Stimulated activated effector memory CD8-positive, alpha-beta T cell treated with anti-CD3 and anti-CD28 coated beads, Interleukin-12 subunit alpha, Interleukin-12 subunit beta, amount 100 ng/mL, for 72 hours (primary cell): ENCODE data around the gene NEMF.
"Not testable (repeated sequence)": the region's sequence is repeated elsewhere in the genome, so short reads cannot be mapped to it uniquely, and the experiment has no call there.

Source experiments
- ATAC-seq: fragments of 150-1000 bp; cut with Tn5 transposase; 2 replicates; pipeline ENCODE4 v1.10.0; 2021
- DNase-seq, 2 donors: peaks; one replicate each; pipeline ENCODE4 v3.0.0; 2021 to 2022; ENCODE audit warnings: low spot score in 2 of 2
- H3K27ac Mint-ChIP-seq: one replicate; pipeline ENCODE4 v1.8.0; 2022; ENCODE audit warnings: mild to moderate bottlenecking, mixed read lengths
- H3K36me3 Mint-ChIP-seq: one replicate; pipeline ENCODE4 v1.8.0; 2022; ENCODE audit warnings: mild to moderate bottlenecking, mixed read lengths
- H3K4me1 Mint-ChIP-seq: one replicate; pipeline ENCODE4 v1.8.0; 2022; ENCODE audit warnings: mixed read lengths
- H3K4me3 Mint-ChIP-seq: one replicate; pipeline ENCODE4 v1.8.0; 2022; ENCODE audit warnings: mild to moderate bottlenecking, mixed read lengths
- H3K9me3 Mint-ChIP-seq: one replicate; pipeline ENCODE4 v1.8.0; 2022; ENCODE audit warnings: mixed read lengths

NEMF gene

DNA sequence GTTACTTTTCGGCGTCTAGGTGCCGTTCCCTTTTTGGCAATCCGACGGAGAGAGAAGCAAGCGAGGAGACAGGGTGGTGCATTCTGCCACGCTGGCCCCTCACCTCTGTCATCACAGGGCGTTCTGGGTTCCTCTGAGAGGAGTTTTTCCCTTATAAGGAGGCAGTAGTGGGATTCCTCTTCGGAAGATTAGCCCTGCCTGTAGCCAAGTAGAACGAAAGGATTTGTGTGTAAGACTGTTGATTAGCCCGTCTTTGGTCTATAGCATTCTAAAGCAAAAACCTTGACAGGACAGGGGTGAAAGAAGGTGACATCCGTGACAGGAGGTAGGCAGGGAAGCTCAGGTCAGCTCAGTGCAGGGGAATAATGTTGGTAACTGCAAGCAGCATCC, 9.1 kb upstream of the NEMF start:
- DNase-seq: peak; percentile 38 to 84
- no peak overlapping the region for H3K4me3 Mint-ChIP-seq
- no peak overlapping the region for H3K27ac Mint-ChIP-seq
- H3K4me1 Mint-ChIP-seq: peaks cover 20% of the 10 kb centered on the region
- no peaks in the 10 kb centered on the region for H3K36me3 Mint-ChIP-seq
- no peaks in the 10 kb centered on the region for H3K9me3 Mint-ChIP-seq
- no peak for ATAC-seq

DNA sequence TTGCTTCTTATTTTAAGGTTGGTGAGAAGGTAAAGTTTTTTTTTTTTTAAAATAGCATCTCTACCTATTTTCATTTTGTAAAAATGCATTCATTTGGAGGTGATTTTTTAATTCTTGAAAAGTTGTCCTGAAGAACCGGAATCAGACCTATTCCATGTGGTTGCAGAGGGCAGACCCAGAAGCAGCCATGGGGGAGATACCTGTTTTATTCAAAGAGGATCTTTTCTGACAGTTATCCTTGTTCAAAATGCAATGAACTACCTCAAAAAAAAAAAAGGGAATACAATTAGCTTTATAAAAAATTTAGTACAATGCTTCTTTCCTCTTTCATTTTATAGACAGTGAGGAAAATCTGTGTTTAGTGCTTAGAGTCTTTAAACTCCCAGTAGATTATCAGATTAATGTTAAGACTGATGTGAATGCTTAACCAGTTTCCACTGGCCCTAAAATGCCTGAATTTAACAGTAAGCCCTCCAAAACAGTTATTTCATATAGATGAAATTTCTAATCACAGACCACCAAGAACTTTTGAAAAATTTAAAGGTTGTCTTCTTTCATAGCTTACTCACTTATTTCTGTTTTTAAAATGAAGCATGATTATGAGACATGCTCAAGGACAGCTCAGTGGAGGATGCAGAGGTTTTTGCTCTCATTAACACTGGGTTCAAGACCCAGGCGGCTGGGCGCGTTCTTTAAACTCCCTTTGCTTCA, 8.6 kb upstream of the NEMF start:
- DNase-seq (no peak), ATAC-seq (no peak)
- Mint-ChIP-seq H3K4me1 (peaks cover 20% of the 10 kb centered on the region), H3K4me3 (no peak overlapping the region), H3K9me3 (no peaks in the 10 kb centered on the region), H3K36me3 (no peaks in the 10 kb centered on the region), H3K27ac (no peak overlapping the region)

DNA sequence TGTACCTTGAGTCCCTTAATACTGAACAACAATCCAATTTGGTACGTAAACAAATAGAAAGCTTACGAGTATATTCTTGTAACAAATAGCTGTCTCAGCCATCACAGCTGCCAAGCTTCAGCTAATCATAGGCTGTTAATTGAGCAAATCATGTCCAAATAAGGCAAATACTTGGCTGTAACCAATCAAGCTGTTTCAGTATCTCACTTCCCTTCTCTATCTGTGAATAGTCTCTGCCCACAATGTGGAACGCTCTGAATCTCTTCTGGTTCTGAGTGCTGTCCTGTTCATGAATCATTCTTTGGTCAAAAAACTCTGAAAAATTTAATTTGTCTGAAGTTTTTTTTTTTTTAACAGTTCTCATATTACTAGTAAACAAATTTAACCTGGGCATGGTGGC, 5.8 kb upstream of the NEMF start:
- H3K4me1 Mint-ChIP-seq: peaks cover 33% of the 10 kb centered on the region
- ATAC-seq: peak; percentile 70
- peak in 1 of 2 donors; percentile 48 for DNase-seq
- H3K36me3 Mint-ChIP-seq: no peaks in the 10 kb centered on the region
- peak overlapping the region; percentile 49 for H3K27ac Mint-ChIP-seq
- H3K9me3 Mint-ChIP-seq: no peaks in the 10 kb centered on the region
- no peak overlapping the region for H3K4me3 Mint-ChIP-seq

DNA sequence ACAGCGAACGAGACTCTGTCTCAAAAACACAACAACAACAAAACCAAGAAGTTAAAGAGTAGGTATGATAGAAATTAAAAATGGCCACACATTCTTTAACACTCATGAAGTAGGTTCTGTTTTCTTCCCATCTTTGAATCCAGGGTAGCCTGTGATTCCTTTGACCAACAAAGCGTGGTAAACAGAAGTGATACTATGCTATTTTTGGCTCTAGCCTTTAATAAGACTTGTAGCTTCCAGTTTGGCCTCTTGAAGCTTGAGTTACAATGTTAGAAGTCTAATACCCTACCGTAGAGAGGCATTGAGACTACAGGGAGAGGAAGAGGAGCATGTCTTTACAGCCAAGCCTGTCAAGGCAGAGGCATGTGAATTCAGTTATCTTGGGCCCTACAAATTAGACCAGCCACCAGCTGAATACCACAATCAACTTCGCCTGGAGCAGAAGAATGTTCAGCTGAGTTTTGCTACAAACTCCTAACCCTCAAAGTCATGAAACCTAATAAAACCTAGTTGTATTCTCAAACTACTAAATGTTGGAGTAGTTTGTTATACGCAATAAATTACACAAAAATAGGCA, 4.9 kb upstream of the NEMF start:
- ATAC-seq (no peak), DNase-seq (peak in 1 of 2 donors; percentile 41)
- Mint-ChIP-seq H3K9me3 (no peaks in the 10 kb centered on the region), H3K36me3 (peaks cover 7% of the 10 kb centered on the region), H3K4me3 (no peak overlapping the region), H3K4me1 (peaks cover 34% of the 10 kb centered on the region), H3K27ac (peak overlapping the region; percentile 49)

DNA sequence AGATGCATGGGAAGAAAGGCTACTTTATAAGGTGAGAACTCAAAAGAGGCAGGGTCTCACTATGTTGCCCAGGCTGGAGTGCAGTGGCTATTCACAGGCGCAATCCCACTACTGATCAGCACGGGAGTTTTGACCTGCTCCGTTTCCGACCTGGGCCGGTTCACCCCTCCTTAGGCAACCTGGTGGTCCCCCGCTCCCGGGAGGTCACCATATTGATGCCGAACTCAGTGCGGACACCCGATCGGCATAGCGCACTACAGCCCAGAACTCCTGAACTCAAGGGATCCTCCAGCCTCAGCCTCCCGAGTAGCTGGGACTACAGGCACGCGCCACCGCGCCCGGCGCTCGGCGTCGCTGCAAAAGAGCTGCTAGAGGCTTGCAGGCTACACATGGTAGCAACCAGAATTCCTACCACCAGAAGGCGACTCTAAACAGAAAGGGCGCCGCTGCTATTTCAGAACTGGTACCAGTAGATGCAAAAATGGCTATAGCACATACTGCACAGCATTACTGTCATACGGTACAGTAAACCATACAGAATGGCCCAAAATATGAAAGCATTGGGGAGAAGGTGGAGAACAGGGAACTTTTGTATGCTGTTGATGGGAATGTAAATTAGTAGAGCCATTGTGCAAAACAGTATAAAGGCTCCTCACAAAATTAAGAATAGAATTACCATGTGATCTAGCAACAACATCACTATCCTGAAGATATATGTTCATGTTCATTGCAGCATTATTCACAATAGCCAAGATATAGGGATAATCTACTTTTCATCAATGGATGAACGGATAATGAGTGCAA, 1.2 kb upstream of the NEMF start:
- Mint-ChIP-seq H3K4me3 (peak overlapping the region; percentile 97), H3K9me3 (no peaks in the 10 kb centered on the region), H3K4me1 (peaks cover 50% of the 10 kb centered on the region), H3K36me3 (peaks cover 44% of the 10 kb centered on the region), H3K27ac (peak overlapping the region; percentile 99)
- peak; percentile 69 for ATAC-seq
- DNase-seq: peak; percentile 53 to 80

DNA sequence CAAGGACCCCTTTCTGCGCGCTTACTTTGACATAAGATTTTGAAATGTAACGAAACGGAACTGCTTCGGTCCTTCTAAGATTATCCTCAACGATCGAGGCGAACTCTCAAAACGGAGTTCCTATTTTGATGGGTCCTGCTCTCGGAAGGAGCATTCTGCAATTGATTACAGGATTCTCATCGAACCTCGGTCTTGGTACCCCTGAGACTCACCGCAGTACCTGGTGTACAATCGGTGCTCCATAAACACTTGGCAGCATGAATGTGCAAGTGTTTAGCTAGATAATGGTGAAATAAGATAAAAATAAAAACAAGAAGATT, 530 bp upstream of the NEMF start:
- Mint-ChIP-seq H3K27ac (peak overlapping the region; percentile 99), H3K36me3 (peaks cover 50% of the 10 kb centered on the region), H3K9me3 (no peaks in the 10 kb centered on the region), H3K4me1 (peaks cover 50% of the 10 kb centered on the region), H3K4me3 (peak overlapping the region; percentile 97)
- DNase-seq (no peak), ATAC-seq (peak; percentile 22)

DNA sequence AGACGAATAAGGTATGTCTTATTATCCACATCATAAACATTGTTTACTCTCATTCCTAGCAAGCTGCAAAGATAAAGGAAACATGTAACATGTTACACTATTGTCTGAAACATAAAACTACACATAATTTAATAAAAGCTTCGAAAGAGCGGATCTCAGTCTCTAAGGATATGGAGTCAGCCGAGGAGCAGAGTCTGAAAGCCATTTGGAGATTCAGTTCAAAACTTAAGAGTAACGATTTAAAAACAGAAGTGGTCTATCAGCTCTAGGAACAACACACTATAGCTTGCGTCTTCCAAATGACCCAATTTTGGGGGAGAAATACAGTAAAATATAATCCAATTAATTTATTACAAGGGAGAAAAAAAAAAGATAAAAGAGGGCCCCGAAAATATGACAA, 775 bp downstream of the NEMF start:
- no peaks in the 10 kb centered on the region for H3K9me3 Mint-ChIP-seq
- peak overlapping the region; percentile 97 for H3K4me3 Mint-ChIP-seq
- DNase-seq: no peak
- peaks cover 50% of the 10 kb centered on the region for H3K4me1 Mint-ChIP-seq
- H3K36me3 Mint-ChIP-seq: peaks cover 62% of the 10 kb centered on the region
- ATAC-seq: no peak
- peak overlapping the region; percentile 99 for H3K27ac Mint-ChIP-seq

DNA sequence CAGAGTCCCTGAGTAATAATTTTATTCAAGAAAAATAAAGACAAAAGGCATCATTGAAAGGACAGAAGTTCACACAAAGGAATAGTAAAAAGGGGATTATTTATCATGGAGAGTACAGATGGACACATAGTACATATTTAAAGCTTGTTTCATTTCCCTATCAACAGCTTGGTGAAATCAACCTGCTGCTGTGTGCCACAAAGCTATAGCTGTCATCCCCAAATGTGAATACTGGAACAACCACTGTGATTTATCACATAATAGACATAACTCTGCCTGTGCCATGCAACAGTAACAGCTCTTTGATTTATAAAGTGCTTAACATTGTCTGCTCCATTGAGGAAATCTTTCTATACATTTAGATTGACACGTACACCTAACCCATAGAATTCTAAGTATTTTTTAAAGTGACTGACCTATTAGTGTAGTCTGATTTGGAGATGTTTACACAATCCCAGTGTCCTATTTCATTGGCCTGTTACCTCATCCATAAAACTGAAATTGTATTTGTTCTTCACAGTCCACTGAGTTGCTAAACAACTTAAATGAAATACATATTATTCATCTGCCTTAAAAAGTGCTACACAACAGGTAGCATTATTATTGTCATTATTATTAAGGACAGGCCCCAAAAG, 3.3 kb downstream of the NEMF start:
- no peak overlapping the region for H3K4me3 Mint-ChIP-seq
- ATAC-seq (no peak), DNase-seq (no peak)
- H3K4me1 Mint-ChIP-seq: peaks cover 46% of the 10 kb centered on the region
- H3K27ac Mint-ChIP-seq: peak overlapping the region; percentile 47
- H3K9me3 Mint-ChIP-seq: no peaks in the 10 kb centered on the region
- H3K36me3 Mint-ChIP-seq: peaks cover 86% of the 10 kb centered on the region

DNA sequence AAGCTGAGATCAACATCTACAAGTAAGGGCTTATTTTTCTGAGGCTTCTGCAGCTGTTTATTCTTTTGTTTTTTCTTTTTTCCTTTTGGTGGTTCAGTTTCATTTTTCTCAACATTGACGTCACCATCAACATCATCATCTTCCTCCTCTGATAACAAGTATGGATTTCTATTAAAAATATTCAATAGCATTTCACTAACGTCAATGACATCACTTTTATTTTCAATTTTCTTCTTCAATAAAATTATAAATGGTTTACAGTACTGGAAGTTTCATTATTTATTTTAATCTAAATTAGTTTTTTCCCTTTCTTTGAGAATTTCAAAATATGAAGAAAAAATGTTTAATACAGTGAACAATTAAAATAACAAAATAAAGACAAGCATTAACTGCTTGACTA, 23.9 kb downstream of the NEMF start:
- no peak for ATAC-seq
- Mint-ChIP-seq H3K9me3 (no peaks in the 10 kb centered on the region), H3K27ac (no peak overlapping the region), H3K4me3 (no peak overlapping the region), H3K36me3 (peaks cover 100% of the 10 kb centered on the region), H3K4me1 (peaks cover 5% of the 10 kb centered on the region)
- no peak for DNase-seq

DNA sequence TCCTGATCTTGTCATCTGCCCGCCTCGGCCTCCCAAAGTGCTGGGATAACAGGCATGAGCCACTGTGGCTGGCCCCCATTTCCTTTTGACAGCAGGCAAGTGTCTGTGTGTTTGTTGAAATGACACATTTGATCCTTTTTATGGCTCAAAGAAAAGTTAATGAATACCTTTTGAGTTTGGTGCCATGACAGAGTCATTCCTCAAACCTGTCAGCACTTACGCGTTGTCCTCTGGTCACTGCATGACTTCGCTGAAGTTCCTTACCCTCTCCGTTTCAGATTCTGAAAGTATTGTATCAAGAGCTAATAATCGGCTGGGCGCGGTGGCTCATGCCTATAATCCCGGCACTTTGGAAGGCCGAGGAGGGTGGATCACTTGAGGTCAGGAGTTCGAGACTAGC, 32.4 kb downstream of the NEMF start:
- Mint-ChIP-seq H3K4me1 (peaks cover 8% of the 10 kb centered on the region), H3K9me3 (peaks cover 3% of the 10 kb centered on the region), H3K4me3 (no peak overlapping the region), H3K27ac (no peak overlapping the region), H3K36me3 (peaks cover 93% of the 10 kb centered on the region)
- no peak for ATAC-seq
- no peak for DNase-seq

DNA sequence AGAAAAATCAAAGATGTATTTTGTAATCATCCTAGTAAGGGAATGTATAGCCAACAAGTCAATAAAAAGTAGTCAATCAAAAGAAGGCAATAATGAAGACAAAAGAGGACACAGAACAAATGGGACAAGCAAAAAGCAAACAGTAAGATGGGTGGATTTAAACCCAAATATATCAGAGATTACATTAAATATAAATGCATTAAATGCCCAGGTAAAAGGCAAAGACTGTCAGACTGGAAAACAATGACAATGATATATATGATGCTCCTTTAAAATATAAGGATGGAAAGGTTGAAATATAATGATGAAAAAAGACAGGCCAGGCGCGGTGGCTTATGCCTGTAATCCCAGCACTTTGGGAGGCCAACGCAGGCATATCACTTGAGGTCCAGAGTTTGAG, 35.7 kb downstream of the NEMF start:
- H3K4me1 Mint-ChIP-seq: peaks cover 8% of the 10 kb centered on the region
- peaks cover 93% of the 10 kb centered on the region for H3K36me3 Mint-ChIP-seq
- no peak for DNase-seq
- no peak overlapping the region for H3K27ac Mint-ChIP-seq
- no peak overlapping the region for H3K4me3 Mint-ChIP-seq
- peaks cover 3% of the 10 kb centered on the region for H3K9me3 Mint-ChIP-seq
- ATAC-seq: no peak

DNA sequence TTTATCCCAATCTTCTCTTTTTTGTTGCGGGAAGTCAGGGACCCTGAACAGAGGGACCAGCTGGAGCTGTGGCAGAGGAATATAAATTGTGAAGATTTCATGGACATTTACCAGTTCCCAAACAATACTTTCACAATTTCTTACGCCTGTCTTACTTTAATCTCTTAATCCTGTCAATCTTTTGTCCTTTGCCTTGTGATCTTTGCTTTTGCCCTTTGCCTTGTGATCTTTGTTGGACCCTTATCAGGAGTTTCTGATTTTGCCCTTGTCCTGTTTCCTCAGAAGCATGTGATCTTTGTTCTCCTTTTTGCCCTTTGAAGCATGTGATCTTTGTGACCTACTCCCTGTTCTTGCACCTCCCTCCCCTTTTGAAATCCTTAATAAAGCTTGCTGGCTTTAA, 36.5 kb downstream of the NEMF start:
- not testable (repeated sequence) for DNase-seq, H3K4me3 Mint-ChIP-seq, ATAC-seq, H3K9me3 Mint-ChIP-seq, H3K27ac Mint-ChIP-seq, H3K4me1 Mint-ChIP-seq
- peaks cover 98% of the 10 kb centered on the region for H3K36me3 Mint-ChIP-seq

DNA sequence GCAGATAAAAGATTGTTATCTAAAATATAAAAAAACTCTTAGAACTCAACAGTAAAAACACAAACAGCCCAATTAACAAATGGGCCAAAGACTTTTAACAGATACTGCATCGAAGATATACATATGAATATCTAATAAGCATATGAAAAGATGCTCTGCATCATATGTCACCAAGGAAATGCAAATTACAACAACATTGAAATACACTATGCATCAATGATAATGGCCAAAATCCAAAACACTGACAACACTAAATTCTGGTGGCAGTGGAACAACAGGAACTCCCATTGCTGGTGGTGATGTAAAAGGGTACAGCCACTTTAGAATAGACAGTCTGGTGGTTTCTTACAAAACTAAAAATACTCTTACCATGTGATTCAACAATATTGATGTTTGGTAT, 43.8 kb downstream of the NEMF start:
- DNase-seq (no peak), ATAC-seq (no peak)
- no peak overlapping the region for H3K4me3 Mint-ChIP-seq
- H3K4me1 Mint-ChIP-seq: peaks cover 7% of the 10 kb centered on the region
- H3K27ac Mint-ChIP-seq: no peak overlapping the region
- H3K9me3 Mint-ChIP-seq: no peaks in the 10 kb centered on the region
- H3K36me3 Mint-ChIP-seq: peaks cover 100% of the 10 kb centered on the region

DNA sequence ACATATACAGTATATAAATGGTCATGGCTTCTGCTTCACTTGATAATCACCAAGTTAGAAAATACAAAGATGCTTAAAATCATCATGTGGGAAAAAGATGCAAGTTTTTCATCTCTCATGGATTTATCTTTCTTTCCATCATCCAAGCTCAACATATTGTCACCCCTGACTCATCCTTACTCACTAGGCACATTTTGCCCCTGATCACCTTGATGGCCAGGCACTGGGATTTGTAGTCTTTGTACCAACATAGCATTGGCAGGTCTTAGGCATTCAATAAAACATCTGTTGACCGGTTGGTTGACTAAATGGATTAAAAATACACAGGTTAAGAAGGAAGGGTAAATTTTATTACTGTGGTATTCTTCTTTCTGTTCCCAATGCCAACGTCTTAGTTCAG, 56.6 kb downstream of the NEMF start:
- peaks cover 5% of the 10 kb centered on the region for H3K4me1 Mint-ChIP-seq
- peaks cover 100% of the 10 kb centered on the region for H3K36me3 Mint-ChIP-seq
- H3K27ac Mint-ChIP-seq: peak overlapping the region; percentile 52
- H3K4me3 Mint-ChIP-seq: no peak overlapping the region
- no peak for ATAC-seq
- H3K9me3 Mint-ChIP-seq: no peaks in the 10 kb centered on the region
- no peak for DNase-seq

DNA sequence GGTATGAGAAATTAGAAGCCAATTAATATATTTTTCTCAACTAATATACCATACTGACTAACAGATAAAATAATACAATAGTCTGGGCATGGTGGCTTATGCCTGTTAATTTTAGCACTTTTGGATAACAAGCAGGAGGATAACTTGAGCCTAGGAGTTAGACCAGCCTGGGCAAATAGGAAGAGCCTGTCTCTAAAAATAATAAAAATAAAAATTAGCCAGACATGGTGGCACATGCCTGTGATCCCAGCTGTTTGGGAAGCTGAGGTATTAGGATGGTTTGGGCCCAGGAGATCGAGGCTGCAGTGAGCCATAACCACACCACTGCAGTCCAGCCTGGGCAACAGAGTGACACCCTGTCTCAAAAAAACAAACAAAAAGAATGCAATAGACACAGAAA, 60.0 kb downstream of the NEMF start:
- no peak overlapping the region for H3K27ac Mint-ChIP-seq

More for the DNA sequence above, 60.0 kb downstream of the NEMF start:
- Mint-ChIP-seq H3K36me3 (peaks cover 100% of the 10 kb centered on the region), H3K9me3 (no peaks in the 10 kb centered on the region), H3K4me3 (no peak overlapping the region), H3K4me1 (peaks cover 5% of the 10 kb centered on the region)
- ATAC-seq: no peak
- no peak for DNase-seq
